ENCODE results near the gene NR6A1. TPM values are rescaled to one million over a fixed set of nuclear protein-coding genes. Genes with fewer than 3 reads are reported as not detected.

The NR6A1 gene
- total RNA-seq, 1 experiment from 2014 or later, result 0.77 TPM

GRCh38 chr9:124596172-124596839 lies 174.8 kb downstream of the NR6A1 start:
- BruUV-seq (replicated peaks), result no TSS peak
- H3F3A ChIP-seq (ENCODE audit: low read length, unreplicated experiment), result no peaks in the 10 kb centered on the region
- ChIA-PET POLR2A (ENCODE audit: unreplicated experiment) (no interaction called here), CTCF (no interaction called here)
- H2AFZ ChIP-seq (ENCODE audit: low read length), result no peak overlapping the region
- intact Hi-C loops (cut with micrococcal nuclease), result no loop called here
- H3K9me3 ChIP-seq (ENCODE audit: low read length), result no peaks in the 10 kb centered on the region
- no peaks in the 10 kb centered on the region for H3K4me1 ChIP-seq (ENCODE audit: insufficient read depth, low read length)
- H3K9ac ChIP-seq (ENCODE audit: low read length), result no peak overlapping the region
- ATAC-seq, result no peak
- H3K36me3 ChIP-seq (ENCODE audit: low read depth, low read length), result no peaks in the 10 kb centered on the region
- no peaks in the 10 kb centered on the region for H3K79me2 ChIP-seq (ENCODE audit: low read length)
- H3K4me3 ChIP-seq (ENCODE audit: low read length), result no peak overlapping the region
- H3K27ac ChIP-seq (ENCODE audit: low read length), result no peak overlapping the region
- H4K20me1 ChIP-seq (ENCODE audit: low read length), result no peaks in the 10 kb centered on the region
- no peak for TF ChIP-seq CTCF (conservative IDR thresholded peaks at IDR 0.05; ENCODE audit: low read depth, low read length)
- no peak for TF ChIP-seq EZH2phosphoT487 (IDR thresholded peaks at IDR 0.05; ENCODE audit: borderline replicate concordance, low read length)
- no peak for TF ChIP-seq EZH2 (IDR thresholded peaks at IDR 0.05; ENCODE audit: low read length, unreplicated experiment)
- H3K4me2 ChIP-seq (ENCODE audit: low read length), result no peak overlapping the region
- H3K9me2 ChIP-seq (replicated peaks; ENCODE audit: low read length), result no peaks in the 10 kb centered on the region
- no peaks in the 10 kb centered on the region for H3K27me3 ChIP-seq (ENCODE audit: low read length)
- DNase-seq, result no peak

GRCh38 chr9:124595743-124596142 lies 175.4 kb downstream of the NR6A1 start:
- H4K20me1 ChIP-seq (ENCODE audit: low read length), result no peaks in the 10 kb centered on the region
- intact Hi-C loops (cut with micrococcal nuclease), result no loop called here
- no peak overlapping the region for H3K9ac ChIP-seq (ENCODE audit: low read length)
- CTCF ChIA-PET, result no interaction called here
- no peaks in the 10 kb centered on the region for H3F3A ChIP-seq (ENCODE audit: low read length, unreplicated experiment)
- H3K9me3 ChIP-seq (ENCODE audit: low read length), result no peaks in the 10 kb centered on the region
- POLR2A ChIA-PET (ENCODE audit: unreplicated experiment), result no interaction called here
- H3K27ac ChIP-seq (ENCODE audit: low read length), result no peak overlapping the region
- ATAC-seq (no peak), DNase-seq (no peak)
- TF ChIP-seq EZH2 (IDR thresholded peaks at IDR 0.05; ENCODE audit: low read length, unreplicated experiment) (no peak), CTCF (conservative IDR thresholded peaks at IDR 0.05; ENCODE audit: low read depth, low read length) (no peak), EZH2phosphoT487 (IDR thresholded peaks at IDR 0.05; ENCODE audit: borderline replicate concordance, low read length) (no peak)
- H2AFZ ChIP-seq (ENCODE audit: low read length), result no peak overlapping the region
- no TSS peak for BruUV-seq (replicated peaks)
- no peaks in the 10 kb centered on the region for H3K4me1 ChIP-seq (ENCODE audit: insufficient read depth, low read length)
- no peak overlapping the region for H3K4me2 ChIP-seq (ENCODE audit: low read length)
- H3K9me2 ChIP-seq (replicated peaks; ENCODE audit: low read length), result no peaks in the 10 kb centered on the region
- no peaks in the 10 kb centered on the region for H3K79me2 ChIP-seq (ENCODE audit: low read length)
- H3K36me3 ChIP-seq (ENCODE audit: low read depth, low read length), result no peaks in the 10 kb centered on the region
- H3K4me3 ChIP-seq (ENCODE audit: low read length), result no peak overlapping the region
- no peaks in the 10 kb centered on the region for H3K27me3 ChIP-seq (ENCODE audit: low read length)

GRCh38 chr9:124594673-124595072 lies 176.4 kb downstream of the NR6A1 start:
- no peaks in the 10 kb centered on the region for H3K79me2 ChIP-seq (ENCODE audit: low read length)
- no peak overlapping the region for H3K4me2 ChIP-seq (ENCODE audit: low read length)
- H3K4me3 ChIP-seq (ENCODE audit: low read length), result no peak overlapping the region
- H3K36me3 ChIP-seq (ENCODE audit: low read depth, low read length), result no peaks in the 10 kb centered on the region
- H3K9me2 ChIP-seq (replicated peaks; ENCODE audit: low read length), result no peaks in the 10 kb centered on the region
- no peak overlapping the region for H3K27ac ChIP-seq (ENCODE audit: low read length)
- DNase-seq (no peak), ATAC-seq (no peak)
- ChIA-PET CTCF (no interaction called here), POLR2A (ENCODE audit: unreplicated experiment) (no interaction called here)
- no peak overlapping the region for H2AFZ ChIP-seq (ENCODE audit: low read length)
- H3K4me1 ChIP-seq (ENCODE audit: insufficient read depth, low read length), result no peaks in the 10 kb centered on the region
- no peaks in the 10 kb centered on the region for H3K27me3 ChIP-seq (ENCODE audit: low read length)
- no peak for TF ChIP-seq CTCF (conservative IDR thresholded peaks at IDR 0.05; ENCODE audit: low read depth, low read length)
- TF ChIP-seq EZH2phosphoT487 (IDR thresholded peaks at IDR 0.05; ENCODE audit: borderline replicate concordance, low read length), result no peak
- TF ChIP-seq EZH2 (IDR thresholded peaks at IDR 0.05; ENCODE audit: low read length, unreplicated experiment), result no peak
- H3F3A ChIP-seq (ENCODE audit: low read length, unreplicated experiment), result no peaks in the 10 kb centered on the region
- BruUV-seq (replicated peaks), result no TSS peak
- no peaks in the 10 kb centered on the region for H3K9me3 ChIP-seq (ENCODE audit: low read length)
- no peaks in the 10 kb centered on the region for H4K20me1 ChIP-seq (ENCODE audit: low read length)
- H3K9ac ChIP-seq (ENCODE audit: low read length), result no peak overlapping the region
- intact Hi-C loops (cut with micrococcal nuclease), result no loop called here
